ENCODE results near the gene ARHGEF17.

The ARHGEF17 gene

GRCh38 chr11:73384125-73384441 lies 76.0 kb downstream of the ARHGEF17 start:
- TF ChIP-seq FOXP2 (optimal IDR thresholded peaks at IDR 0.05; ENCODE audit: borderline replicate concordance, extremely low read depth, extremely low read length, insufficient read depth) (no peak), POLR2AphosphoS5 (IDR thresholded peaks at IDR 0.05; ENCODE audit: low read depth, low read length) (no peak), SIN3A (IDR thresholded peaks at IDR 0.05; ENCODE audit: borderline replicate concordance, insufficient read depth, low read length) (no peak), TAF1 (IDR thresholded peaks at IDR 0.05; ENCODE audit: borderline replicate concordance, insufficient read depth, low read length) (no peak)
- TF ChIP-seq, protein P1, sequence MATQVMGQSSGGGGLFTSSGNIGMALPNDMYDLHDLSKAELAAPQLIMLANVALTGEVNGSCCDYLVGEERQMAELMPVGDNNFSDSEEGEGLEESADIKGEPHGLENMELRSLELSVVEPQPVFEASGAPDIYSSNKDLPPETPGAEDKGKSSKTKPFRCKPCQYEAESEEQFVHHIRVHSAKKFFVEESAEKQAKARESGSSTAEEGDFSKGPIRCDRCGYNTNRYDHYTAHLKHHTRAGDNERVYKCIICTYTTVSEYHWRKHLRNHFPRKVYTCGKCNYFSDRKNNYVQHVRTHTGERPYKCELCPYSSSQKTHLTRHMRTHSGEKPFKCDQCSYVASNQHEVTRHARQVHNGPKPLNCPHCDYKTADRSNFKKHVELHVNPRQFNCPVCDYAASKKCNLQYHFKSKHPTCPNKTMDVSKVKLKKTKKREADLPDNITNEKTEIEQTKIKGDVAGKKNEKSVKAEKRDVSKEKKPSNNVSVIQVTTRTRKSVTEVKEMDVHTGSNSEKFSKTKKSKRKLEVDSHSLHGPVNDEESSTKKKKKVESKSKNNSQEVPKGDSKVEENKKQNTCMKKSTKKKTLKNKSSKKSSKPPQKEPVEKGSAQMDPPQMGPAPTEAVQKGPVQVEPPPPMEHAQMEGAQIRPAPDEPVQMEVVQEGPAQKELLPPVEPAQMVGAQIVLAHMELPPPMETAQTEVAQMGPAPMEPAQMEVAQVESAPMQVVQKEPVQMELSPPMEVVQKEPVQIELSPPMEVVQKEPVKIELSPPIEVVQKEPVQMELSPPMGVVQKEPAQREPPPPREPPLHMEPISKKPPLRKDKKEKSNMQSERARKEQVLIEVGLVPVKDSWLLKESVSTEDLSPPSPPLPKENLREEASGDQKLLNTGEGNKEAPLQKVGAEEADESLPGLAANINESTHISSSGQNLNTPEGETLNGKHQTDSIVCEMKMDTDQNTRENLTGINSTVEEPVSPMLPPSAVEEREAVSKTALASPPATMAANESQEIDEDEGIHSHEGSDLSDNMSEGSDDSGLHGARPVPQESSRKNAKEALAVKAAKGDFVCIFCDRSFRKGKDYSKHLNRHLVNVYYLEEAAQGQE (IDR thresholded peaks at IDR 0.05; ENCODE audit: insufficient read depth in 1 of 2, low read depth in 2 of 2, low read length in 2 of 2) = no peak

GRCh38 chr11:73384531-73384871 lies 76.4 kb downstream of the ARHGEF17 start:
- TF ChIP-seq FOXP2 (optimal IDR thresholded peaks at IDR 0.05; ENCODE audit: borderline replicate concordance, extremely low read depth, extremely low read length, insufficient read depth) (no peak), SIN3A (IDR thresholded peaks at IDR 0.05; ENCODE audit: borderline replicate concordance, insufficient read depth, low read length) (no peak), TAF1 (IDR thresholded peaks at IDR 0.05; ENCODE audit: borderline replicate concordance, insufficient read depth, low read length) (no peak), POLR2AphosphoS5 (IDR thresholded peaks at IDR 0.05; ENCODE audit: low read depth, low read length) (no peak)
- TF ChIP-seq, protein P1 (IDR thresholded peaks at IDR 0.05; ENCODE audit: insufficient read depth in 1 of 2, low read depth in 2 of 2, low read length in 2 of 2) = no peak

- TF ChIP-seq POLR2AphosphoS5 (IDR thresholded peaks at IDR 0.05; ENCODE audit: low read depth, low read length) = no peak
- TF ChIP-seq SIN3A (IDR thresholded peaks at IDR 0.05; ENCODE audit: borderline replicate concordance, insufficient read depth, low read length) = no peak
- no peak for TF ChIP-seq TAF1 (IDR thresholded peaks at IDR 0.05; ENCODE audit: borderline replicate concordance, insufficient read depth, low read length)
- TF ChIP-seq FOXP2 (optimal IDR thresholded peaks at IDR 0.05; ENCODE audit: borderline replicate concordance, extremely low read depth, extremely low read length, insufficient read depth) = no peak
Measured at GRCh38 chr11:73384872-73385689, 77.0 kb downstream of the ARHGEF17 start.

DNA sequence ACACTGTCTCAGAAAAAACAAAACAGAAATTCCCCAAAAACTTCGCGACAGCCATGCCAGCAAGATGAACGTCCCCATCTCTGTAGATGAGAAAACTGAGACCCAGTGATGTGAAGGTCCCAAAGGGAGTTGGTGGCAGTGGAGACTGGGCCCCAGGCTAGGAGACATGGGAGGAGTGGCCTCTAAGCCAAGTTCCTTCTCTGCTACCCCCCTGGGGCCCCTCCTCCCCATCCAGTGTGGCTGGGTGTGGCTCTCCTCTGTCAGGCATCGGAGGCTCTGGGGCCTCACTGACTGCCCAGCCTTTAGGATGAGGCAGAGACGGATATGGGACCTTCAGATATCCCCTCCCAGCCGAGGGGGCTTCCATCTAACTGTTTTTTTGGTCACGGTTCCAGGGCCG lies 77.9 kb downstream of the ARHGEF17 start:
- TF ChIP-seq FOXP2 (optimal IDR thresholded peaks at IDR 0.05; ENCODE audit: borderline replicate concordance, extremely low read depth, extremely low read length, insufficient read depth) = no peak
- no peak for TF ChIP-seq SIN3A (IDR thresholded peaks at IDR 0.05; ENCODE audit: borderline replicate concordance, insufficient read depth, low read length)
- TF ChIP-seq TAF1 (IDR thresholded peaks at IDR 0.05; ENCODE audit: borderline replicate concordance, insufficient read depth, low read length) = no peak
- TF ChIP-seq POLR2AphosphoS5 (IDR thresholded peaks at IDR 0.05; ENCODE audit: low read depth, low read length) = no peak
- TF ChIP-seq, protein P1 (IDR thresholded peaks at IDR 0.05; ENCODE audit: insufficient read depth in 1 of 2, low read depth in 2 of 2, low read length in 2 of 2) = no peak

GRCh38 chr11:73386546-73386945 lies 78.5 kb downstream of the ARHGEF17 start:
- TF ChIP-seq SIN3A (IDR thresholded peaks at IDR 0.05; ENCODE audit: borderline replicate concordance, insufficient read depth, low read length) (no peak), POLR2AphosphoS5 (IDR thresholded peaks at IDR 0.05; ENCODE audit: low read depth, low read length) (no peak), FOXP2 (optimal IDR thresholded peaks at IDR 0.05; ENCODE audit: borderline replicate concordance, extremely low read depth, extremely low read length, insufficient read depth) (no peak)
- TF ChIP-seq, protein P1 (IDR thresholded peaks at IDR 0.05; ENCODE audit: insufficient read depth in 1 of 2, low read depth in 2 of 2, low read length in 2 of 2) = no peak
